Measurements from ENCODE around the gene IFI16.

IFI16 gene

DNA sequence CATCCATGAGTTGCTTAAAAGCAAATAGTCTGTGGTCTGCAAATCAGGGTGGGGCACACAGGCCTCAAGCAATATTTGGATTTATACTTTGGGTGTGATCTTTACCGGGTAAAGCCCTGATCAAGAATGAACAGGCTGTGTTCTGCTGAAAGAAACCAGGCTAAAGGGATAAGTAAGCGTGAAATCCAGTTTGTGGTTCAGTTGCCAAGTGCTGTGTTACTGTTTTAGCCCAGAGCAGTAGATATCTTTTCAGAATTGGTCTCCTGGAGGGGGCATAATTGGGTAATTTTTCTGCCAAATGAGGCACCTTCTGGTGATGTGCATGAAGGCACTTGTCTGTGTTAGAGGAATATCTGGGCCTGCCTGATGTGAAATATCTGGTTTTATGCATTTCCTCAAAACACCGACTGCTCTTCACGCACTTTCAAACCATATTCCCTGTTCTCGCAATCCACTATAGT, 45.5 kb downstream of the IFI16 start:
- DNase-seq (ENCODE audit: low read depth in 1 of 2, low spot score in 1 of 2) = no peak

DNA sequence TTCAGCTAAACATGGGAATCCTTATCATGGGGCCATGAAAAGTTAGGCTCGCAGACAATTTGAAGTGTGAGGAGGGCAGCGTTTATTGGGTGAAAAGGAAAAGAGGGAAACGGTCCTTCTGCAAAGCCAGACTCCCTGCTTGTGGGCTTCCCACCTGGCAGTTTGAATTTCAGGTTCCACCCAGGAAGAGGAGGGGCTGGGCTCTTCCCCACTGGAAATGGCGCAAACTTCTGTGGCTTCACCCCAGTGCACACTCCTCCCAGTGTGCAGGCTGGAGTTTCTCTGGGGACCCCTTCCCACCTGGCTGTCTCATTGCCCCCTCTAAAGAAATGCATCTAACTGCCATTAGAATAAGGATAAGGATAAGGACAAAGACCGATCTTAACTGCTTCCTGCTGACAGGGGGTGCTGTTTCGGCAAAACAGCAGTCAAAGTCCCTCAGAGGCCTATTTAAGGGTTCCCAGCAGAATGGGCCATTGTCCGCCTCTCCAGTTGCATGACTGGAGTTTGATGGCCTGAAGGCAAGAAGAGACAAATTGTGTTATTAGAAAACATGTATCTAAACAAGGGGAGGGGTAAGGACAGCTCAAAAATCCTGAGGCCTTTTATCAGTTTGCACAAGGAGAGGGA, 46.5 kb downstream of the IFI16 start:
- DNase-seq (ENCODE audit: low read depth in 1 of 2, low spot score in 1 of 2) = no peak

DNA sequence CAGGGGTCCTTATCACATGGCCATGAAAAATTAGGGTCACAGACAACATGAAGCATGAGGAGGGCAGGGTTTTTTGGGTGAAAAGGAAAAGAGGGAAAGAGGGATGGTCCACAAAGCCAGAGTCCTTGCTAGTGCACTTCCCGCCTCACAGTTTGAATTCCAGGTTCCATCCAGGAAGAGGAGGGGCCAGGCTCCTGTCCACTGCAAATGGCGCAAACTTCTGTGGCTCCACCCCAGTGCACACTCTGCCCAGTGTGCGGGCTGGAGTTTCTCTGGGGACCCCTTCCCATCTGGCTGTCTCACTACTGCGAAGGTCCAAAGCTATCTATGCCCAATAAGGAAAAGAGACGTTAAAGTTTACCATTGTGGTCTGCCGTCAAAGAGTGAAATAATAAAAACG, 49.0 kb downstream of the IFI16 start:
- DNase-seq (ENCODE audit: low read depth in 1 of 2, low spot score in 1 of 2) = no peak

DNA sequence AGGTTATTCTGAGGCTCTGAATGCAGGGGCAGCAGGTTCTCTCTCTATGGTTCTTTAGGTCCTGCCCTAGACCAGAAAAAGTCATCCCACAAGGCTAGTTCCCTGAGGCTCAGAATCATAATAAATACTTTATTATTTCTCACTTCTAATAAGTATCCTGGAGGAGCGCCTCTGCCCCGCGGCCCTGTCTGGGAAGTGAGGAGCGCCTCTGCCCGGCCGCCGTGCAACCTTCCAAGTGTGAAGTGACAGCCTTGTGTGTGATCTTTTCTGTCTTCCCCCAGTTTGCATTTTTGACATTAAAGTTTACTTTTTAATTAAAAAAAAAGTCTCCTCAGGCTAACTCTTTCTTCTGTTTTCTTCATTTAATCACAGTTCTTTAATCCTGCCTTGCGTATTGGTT, 55.4 kb downstream of the IFI16 start:
- no peak for DNase-seq (ENCODE audit: low read depth in 1 of 2, low spot score in 1 of 2)

DNA sequence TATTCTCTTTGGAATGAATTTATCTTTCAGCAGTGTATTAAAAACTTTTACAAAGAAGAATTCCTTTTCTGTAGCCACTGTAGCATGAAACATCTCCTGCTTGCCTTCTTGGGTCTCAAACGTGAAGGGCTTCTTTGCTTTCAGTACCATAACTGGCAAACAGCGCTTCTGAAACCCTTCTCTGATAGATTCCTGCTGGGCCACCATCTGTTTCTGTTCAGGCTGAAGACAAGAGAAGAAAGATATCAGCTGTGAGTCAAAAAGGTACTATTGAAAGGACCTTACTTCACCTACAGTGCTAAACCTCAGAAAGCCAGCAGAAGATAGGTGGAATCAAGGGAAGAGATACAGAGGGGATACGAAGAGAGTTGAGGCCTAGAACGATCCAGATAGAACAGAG, 56.4 kb downstream of the IFI16 start:
- no peak for DNase-seq (ENCODE audit: low read depth in 1 of 2, low spot score in 1 of 2)

DNA sequence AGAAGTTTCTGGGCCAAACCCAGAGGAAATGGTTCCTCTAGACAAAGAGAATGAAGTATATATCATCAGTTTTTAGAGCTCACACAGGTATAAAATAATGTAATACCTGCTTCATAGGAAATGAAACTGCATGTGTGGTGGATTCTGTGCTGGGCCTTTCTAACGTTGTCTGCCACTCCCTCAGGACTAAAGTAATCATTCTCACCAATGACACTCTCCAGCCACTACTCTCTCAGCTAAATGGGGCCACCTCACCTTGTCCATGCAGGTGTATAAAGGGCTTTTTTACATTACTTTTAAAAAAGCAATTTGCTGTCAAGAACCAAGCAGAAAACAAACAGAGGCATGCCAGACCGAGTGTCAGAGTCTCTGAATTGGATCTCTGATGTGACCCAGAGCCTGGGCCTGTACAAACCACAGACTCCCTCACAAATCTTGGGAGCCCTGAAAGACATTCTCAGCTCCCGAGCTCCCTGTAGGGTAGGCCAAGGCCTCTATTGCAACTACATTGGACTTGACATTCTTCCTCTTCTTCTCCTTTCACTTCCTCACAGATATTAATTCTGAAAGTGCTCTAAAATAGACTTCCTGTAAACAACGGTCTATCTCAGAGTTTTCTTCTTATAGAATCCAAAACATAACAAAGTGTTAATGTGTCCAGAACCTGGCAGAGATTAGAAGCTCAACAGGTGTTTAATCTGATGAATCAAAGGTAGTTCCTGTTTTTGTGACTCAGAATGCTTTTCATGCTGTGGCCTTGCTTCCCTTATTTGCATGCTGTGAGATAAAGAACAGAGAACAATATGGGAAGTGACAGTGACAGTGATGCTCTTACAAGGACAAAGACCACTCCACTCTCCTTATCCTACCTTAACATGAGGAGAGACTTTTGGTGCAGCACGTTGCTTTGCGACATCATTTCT, 58.3 kb downstream of the IFI16 start:
- no peak for DNase-seq (ENCODE audit: low read depth in 1 of 2, low spot score in 1 of 2)

DNA sequence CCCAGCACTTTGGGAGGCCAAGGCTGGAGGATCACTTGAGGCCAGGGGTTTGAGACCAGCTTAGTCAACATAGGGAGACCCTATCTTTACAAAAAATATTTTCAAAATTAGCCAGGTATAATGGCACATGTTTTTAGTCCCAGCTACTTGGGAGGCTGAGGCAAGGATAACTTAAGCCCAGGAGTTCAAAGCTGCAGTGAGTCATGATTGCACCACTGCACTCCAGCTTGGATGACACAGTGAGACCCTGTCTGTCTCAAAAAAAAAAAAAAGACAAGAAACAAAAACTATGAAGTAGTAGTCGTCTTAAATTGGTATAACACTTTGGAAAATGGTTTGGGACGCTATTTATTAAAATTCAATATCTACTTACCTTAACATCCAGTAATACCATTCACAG, 59.2 kb downstream of the IFI16 start:
- DNase-seq (ENCODE audit: low read depth in 1 of 2, low spot score in 1 of 2) = no peak

DNA sequence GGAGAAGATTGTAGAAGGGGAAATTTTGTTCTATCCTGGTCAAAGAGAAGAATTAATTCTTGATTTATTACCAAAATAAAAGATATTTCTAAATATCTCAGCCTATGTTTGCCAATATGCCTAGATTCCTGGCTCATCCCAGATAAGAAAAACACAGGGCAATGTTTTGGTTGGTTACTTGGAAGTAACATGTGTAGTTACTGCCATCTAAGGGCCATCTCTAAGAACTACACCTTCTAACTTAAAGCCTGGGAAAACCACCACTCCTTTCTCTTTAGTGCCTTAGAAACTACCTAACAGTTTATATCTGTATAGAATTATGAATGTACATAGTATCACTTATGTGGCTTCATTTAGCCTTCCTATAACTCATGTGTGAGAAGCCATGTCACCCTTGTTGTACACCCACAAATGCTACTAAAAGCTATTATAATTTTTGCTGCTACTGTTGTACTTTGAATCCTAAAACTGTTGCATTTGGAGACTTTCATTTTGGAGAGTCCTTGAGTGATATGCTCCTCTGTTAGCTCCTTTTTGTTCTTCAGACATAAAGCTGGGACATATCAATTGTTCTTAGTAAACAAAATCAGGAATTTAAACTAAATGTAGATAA, 62.4 kb downstream of the IFI16 start:
- DNase-seq (ENCODE audit: low read depth in 1 of 2, low spot score in 1 of 2) = no peak

DNA sequence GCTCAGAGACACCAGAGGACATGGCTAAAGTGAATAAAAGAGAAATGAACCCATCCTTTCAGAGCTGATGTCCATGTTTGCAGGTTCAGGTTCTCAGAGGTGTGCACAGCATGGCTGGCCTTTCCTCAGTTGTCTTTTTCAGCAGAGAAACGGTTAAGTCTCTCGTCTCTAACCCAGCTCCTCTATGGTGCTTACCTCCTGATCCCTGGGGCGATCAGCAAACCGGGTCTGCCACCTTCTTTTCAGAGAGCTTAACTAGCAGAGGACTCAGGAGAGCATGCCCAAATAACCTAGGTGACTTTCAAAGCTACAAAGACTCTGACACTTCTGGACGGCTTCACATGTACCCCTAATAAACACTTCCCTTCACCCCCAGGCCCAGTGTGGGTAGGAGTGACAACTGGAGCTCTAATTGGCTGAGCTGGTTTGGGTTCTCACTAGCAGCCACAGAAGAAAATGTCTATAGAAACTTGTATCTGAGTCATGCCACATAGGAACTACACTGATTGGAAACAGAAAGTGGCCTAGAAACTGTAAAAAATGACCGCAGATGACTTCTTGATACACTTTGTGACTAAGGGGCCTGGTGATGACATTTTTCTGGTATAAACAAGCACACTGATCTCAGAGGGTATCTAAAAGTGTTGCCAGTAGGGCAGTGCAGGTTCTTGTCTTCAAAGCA, 66.9 kb downstream of the IFI16 start, which contains the start of gene AIM2:
Gene AIM2, minus strand, starts transcription at position 329 of the 682 bp plus-strand sequence. CDS start 3,267 bp downstream, outside the sequence.
- DNase-seq (ENCODE audit: low read depth in 1 of 2, low spot score in 1 of 2) = peak; percentile 39 to 59

DNA sequence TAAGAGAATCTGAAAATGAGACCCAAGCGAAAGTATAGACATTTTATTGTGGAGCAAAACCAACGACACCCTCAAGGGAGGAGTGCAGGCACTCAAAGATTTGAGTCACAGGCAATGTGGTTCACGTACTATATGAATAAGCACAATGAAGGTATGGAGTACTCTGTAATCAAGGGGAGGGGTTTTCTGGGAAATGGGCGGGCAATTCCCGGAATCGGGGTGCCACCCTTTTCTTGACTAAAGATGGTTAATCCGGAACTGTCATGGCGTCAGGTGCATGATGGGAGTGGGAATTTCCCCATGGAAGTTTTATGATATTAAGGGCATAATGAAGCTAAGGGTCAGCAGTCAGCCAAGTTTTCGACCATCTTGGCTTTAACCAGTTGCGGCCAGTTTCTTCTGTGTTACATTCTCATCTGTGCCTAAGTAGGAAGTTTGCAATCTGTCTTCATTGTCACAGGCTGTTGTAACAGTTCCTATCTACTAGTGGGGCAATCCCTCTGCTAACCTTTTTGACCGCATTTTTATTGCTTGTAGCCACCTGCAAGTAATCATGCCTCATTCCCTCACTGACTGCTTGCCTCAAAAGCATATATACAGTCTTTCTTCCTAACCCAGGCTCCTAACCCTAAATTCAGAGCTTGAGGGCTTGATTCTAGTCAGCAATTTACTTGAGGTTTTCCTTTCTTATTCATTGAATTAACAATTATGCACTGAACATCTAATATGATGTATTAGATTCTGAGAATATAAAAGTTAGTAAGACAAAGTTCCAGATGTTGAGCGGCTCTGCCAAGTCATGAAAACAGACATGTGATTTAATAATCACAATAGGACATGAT, 67.6 kb downstream of the IFI16 start:
- peak; percentile 93 to 99 for DNase-seq (ENCODE audit: low read depth in 1 of 2, low spot score in 1 of 2)

DNA sequence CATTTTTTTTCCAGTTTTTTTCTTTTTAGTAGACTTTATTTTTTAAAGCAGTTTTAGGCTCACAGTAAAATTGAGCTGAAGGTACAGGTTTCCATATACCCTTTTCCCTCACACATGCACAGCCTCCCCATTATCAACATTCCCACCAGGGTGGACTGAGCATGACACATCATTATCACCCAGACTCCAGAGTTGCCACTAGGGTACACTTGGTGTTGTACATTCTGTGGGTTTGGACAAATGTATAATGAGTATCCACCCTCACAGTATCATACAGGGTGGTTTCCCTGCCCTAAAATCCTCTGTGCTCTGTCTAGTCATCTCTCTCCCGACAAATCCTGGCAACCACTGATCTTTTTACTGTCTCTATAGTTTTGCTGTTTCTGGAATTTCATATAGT, 69.8 kb downstream of the IFI16 start:
- no peak for DNase-seq (ENCODE audit: low read depth in 1 of 2, low spot score in 1 of 2)

DNA sequence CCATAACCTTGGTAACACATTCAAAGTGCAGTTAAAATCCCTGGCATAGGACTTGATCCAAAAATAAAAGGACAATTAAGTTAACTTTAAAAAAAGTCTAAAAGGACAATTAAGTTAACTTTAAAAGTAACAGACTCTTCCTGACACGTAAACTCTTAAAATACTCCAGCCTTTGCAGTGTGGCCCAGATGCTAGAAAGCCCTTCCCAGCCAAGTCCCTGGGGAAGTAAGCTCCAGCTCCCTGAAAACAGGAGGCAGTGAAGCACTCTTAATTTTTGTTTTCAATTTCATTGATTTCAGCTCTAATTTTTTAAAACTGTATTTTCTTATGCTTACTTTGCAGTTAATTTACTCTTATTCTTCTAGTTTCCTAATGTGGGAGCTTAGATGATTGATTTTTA, 71.9 kb downstream of the IFI16 start:
- no peak for DNase-seq (ENCODE audit: low read depth in 1 of 2, low spot score in 1 of 2)

DNA sequence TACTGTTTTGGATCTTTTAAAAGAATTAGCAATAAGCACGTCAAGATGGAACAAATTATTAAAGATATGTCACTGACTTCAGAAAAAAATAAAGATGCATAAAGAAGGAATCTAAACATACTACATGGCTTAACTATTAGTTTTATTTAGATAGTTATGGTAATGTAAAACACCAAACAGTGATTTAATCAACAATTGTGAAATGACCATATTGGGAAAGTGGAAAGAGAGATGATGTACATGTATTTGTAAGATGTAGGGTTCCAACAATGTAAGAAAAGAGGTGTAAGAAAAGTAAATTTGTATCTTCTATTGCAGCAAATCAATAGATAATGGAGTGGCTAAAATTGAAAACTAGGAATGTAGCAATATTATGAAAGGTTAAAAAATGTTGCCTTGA, 73.3 kb downstream of the IFI16 start:
- no peak for DNase-seq (ENCODE audit: low read depth in 1 of 2, low spot score in 1 of 2)

DNA sequence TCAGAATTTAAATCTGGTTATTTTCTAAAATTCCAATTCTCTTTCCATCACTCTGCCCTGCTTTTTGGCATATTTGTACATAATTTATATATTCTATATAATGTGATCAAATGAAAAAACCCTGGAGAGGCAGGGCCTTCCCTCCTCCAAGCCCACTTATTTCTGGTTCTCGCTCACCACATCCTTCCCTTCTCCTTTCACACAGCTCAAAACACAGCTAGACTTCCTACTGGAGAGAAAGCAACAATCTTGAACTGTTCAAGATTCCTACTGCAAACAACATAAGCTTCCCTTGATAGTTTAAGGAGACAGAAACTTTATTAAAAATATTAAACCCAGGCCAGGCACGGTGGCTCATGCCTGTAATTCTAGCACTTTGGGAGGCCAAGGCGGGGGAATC, 74.4 kb downstream of the IFI16 start:
- no peak for DNase-seq (ENCODE audit: low read depth in 1 of 2, low spot score in 1 of 2)

DNA sequence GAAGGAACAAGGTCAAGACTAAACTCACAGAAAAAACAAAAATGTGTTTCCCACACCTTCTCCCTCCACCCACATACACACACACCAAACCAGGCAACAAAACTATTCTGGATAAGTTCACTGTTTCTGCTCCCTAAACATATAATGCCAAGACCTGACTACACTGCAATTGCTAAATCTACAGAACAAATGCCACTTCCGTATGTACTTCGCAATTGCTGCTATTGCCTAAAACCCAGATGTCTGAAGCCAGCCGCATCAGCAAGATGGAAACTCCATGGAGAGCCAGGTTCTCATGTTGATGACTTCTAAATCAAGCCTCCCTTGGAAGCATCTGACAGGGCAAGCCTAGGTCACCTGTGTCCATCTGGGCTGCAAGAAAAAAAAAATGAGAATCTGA, 75.2 kb downstream of the IFI16 start:
- DNase-seq (ENCODE audit: low read depth in 1 of 2, low spot score in 1 of 2) = no peak

DNA sequence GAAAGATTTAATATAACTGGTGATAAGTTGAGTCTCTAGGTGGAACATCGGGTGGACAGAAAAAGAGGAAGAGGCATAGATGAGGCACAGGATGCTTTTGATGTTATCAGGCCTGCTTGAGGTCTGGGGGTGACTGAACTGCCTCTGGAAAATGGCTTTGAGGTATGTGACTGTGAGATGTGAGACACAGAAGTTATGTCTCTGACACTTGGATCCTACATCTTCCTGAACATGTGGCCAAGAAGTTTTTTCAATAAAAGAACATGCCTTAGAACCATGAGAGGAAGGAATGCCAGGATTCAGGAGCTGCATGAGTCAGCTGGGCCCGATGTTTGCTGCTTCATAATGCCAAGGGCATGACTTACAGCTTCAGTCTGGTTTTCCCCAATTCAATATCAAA, 78.3 kb downstream of the IFI16 start:
- no peak for DNase-seq (ENCODE audit: low read depth in 1 of 2, low spot score in 1 of 2)

DNA sequence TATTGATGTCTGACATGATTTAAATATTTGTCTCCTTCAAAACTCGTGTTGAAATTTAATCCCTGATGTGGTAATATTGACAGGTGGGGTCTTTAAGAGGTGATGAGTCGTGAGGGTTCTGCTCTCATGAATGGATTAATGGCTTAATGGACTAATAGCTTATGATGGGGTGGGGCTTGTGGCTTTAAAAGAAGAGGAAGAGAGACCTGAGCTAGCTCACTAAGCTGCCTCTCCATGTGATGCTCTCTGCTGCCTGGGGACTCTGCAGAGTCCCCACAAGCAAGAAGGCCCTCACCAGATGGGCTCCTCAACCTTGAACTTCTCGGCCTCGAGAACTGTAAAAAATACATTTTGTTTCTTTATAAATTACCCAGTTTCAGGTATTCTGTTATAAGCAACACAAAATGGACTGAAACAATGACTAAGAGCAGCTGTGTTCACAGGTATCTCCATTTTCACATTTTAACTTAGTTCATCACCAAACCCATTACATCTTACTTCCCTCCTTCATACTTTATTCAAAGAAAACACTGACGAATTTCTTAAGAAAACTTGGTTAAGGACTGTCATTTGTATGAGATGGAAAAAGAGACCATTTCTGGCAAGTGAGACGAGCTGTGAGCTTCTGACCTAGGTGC, 79.0 kb downstream of the IFI16 start:
- no peak for DNase-seq (ENCODE audit: low read depth in 1 of 2, low spot score in 1 of 2)

DNA sequence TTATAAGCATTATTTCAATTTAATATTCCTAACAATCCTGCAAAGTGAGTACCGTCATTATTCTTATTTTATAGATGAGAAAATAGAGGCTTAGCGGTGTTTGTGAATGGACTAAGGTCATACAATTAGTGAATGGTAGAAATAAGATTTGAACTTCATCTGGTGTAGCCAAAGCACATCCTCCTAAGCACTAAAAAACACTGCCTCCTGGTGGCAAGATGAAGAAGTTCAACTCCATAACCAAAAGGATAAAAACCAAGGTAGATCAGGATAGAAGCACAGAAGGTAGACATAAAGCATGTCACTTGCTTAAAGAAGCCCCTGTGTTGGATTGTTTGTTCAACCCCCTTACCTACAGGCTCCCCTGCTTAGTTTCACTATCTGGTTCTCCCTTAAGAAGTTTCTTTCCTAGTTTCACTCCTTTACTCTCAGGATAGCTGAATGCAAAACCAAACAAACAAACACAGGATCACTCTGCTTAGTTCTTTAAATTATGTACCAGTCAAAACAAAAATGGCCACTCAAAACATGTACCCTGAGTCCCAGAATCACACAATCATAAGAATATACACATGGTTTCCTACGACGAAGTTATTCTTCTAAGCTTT, 79.6 kb downstream of the IFI16 start:
- peak in 1 of 2 donors; percentile 23 for DNase-seq (ENCODE audit: low read depth in 1 of 2, low spot score in 1 of 2)

DNA sequence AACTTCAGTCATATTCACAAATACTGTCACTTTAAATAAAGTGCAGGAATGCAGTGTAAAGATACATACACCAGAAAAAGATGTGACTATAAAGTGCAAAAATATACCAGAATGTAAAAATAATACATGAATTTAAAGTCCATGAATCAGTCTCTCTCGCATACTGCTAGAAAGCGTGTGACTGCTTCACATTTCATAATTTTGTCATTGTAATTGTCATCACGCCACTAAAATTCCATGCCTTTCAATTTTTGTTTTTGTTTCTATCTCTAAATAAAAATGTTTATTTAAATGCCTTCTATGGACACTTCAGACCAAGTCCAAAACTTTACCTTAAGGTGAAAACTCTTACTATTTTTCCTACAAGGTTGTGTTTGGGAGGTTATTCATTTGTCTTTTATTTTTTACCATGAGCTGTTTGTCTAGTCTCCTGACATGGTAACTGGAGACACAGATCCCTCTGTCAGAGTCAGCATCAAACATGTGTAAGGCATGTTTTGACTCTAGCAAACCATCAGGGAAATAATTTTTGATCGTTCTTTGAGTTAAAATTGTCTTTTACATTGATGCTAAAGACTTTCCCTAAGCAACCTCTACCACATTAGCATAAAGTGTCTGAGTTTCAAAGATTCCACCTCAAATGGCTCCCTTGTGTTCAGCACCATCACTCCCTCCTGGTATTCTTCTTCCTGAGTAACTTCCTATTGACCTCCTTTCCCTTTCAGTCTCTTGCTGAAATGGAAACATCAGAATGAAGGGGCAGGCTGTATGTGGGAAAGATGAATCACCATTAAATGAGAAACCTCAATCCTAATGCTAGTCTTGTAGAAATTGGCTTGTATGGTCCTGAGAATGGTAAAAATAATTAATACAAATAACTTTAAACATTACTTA, 80.8 kb downstream of the IFI16 start:
- no peak for DNase-seq (ENCODE audit: low read depth in 1 of 2, low spot score in 1 of 2)
